Measurements from ENCODE around the gene MRPS10. TPM values are rescaled to one million over a fixed set of nuclear protein-coding genes. Genes with fewer than 3 reads are reported as not detected.

The MRPS10 gene
- total RNA-seq, 2 donors from 2014 or later: 8.9 to 14.0 TPM

- H3K27me3 ChIP-seq: no peaks in the 10 kb centered on the region
- H3K27ac ChIP-seq: no peak overlapping the region
- no peak for ATAC-seq
- no peak for DNase-seq
- H3K9me3 ChIP-seq: no peaks in the 10 kb centered on the region
- H3K4me3 ChIP-seq: no peak overlapping the region
- H3K4me1 ChIP-seq: no peaks in the 10 kb centered on the region
- 94% methylated on average over 4 of the region's 4 CpGs; no CpG with 5 or more reads in 1 of the 2 donors for WGBS, 2 donors
- H3K36me3 ChIP-seq (replicated peaks in 1 of 2; ENCODE audit: insufficient read depth in 1 of 2, low read depth in 2 of 2): no peaks in the 10 kb centered on the region
- intact Hi-C loops (cut with DNase I): no loop called here
- TF ChIP-seq CTCF (IDR thresholded peaks at IDR 0.05) (no peak), POLR2A (IDR thresholded peaks at IDR 0.05) (no peak)
Observed at GRCh38 chr6:42184475-42184874, 33.2 kb downstream of the MRPS10 start.

GRCh38 chr6:42182101-42182500 is 35.6 kb downstream of the MRPS10 start:
- no peaks in the 10 kb centered on the region for H3K36me3 ChIP-seq (replicated peaks in 1 of 2; ENCODE audit: insufficient read depth in 1 of 2, low read depth in 2 of 2)
- no peak overlapping the region for H3K4me3 ChIP-seq
- ATAC-seq (no peak), DNase-seq (peak in 2 of 4 donors; percentile 7 to 21)
- no peak overlapping the region for H3K27ac ChIP-seq
- TF ChIP-seq CTCF (IDR thresholded peaks at IDR 0.05): no peak
- no peak for TF ChIP-seq POLR2A (IDR thresholded peaks at IDR 0.05)
- H3K9me3 ChIP-seq: no peaks in the 10 kb centered on the region
- H3K4me1 ChIP-seq: no peaks in the 10 kb centered on the region
- no peaks in the 10 kb centered on the region for H3K27me3 ChIP-seq
- 26% methylated on average over 5 of the region's 5 CpGs for WGBS, 2 donors
- intact Hi-C loops (cut with DNase I): no loop called here

GRCh38 chr6:42179945-42180313 is 37.7 kb downstream of the MRPS10 start:
- H3K27ac ChIP-seq: no peak overlapping the region
- ATAC-seq: no peak
- intact Hi-C loops (cut with DNase I): no loop called here
- H3K36me3 ChIP-seq (replicated peaks in 1 of 2; ENCODE audit: insufficient read depth in 1 of 2, low read depth in 2 of 2): no peaks in the 10 kb centered on the region
- DNase-seq: no peak
- H3K27me3 ChIP-seq: no peaks in the 10 kb centered on the region
- no peaks in the 10 kb centered on the region for H3K4me1 ChIP-seq
- no peak for TF ChIP-seq POLR2A (IDR thresholded peaks at IDR 0.05)
- TF ChIP-seq CTCF (IDR thresholded peaks at IDR 0.05): no peak
- H3K4me3 ChIP-seq: no peak overlapping the region
- WGBS, 2 donors: 74 to 77% methylated on average over 3 of the region's 3 CpGs
- H3K9me3 ChIP-seq: no peaks in the 10 kb centered on the region

GRCh38 chr6:42179261-42179944 is 38.3 kb downstream of the MRPS10 start:
- WGBS, 2 donors: 79 to 90% methylated on average over 17 to 20 of the region's 20 CpGs
- intact Hi-C loops (cut with DNase I): no loop called here

More at GRCh38 chr6:42179261-42179944, 38.3 kb downstream of the MRPS10 start:
- Histone ChIP-seq H3K9me3 (no peaks in the 10 kb centered on the region), H3K4me1 (no peaks in the 10 kb centered on the region), H3K36me3 (replicated peaks in 1 of 2; ENCODE audit: insufficient read depth in 1 of 2, low read depth in 2 of 2) (no peaks in the 10 kb centered on the region), H3K4me3 (no peak overlapping the region), H3K27me3 (no peaks in the 10 kb centered on the region), H3K27ac (no peak overlapping the region)
- ATAC-seq (no peak), DNase-seq (no peak)
- TF ChIP-seq CTCF (IDR thresholded peaks at IDR 0.05): no peak
- no peak for TF ChIP-seq POLR2A (IDR thresholded peaks at IDR 0.05)

Data from body of pancreas (tissue), 4 donors.